GM18519 (cell line): ENCODE data around the gene MAGEA8.
A peak's percentile ranks its signal among the peaks of the same experiment; 100 is the strongest.
"Not testable (repeated sequence)": the region's sequence is repeated elsewhere in the genome, so short reads cannot be mapped to it uniquely, and the experiment has no call there.

Source experiments
- ATAC-seq: cut with Tn5 transposase; IDR thresholded peaks from one replicate; pipeline ENCODE4 v1.9.1; 2021; ENCODE audit warnings: mild to moderate bottlenecking, moderate library complexity; ENCODE audit not compliant: unreplicated experiment, low FRiP score

Gene MAGEA8

GRCh38 chrX:149903889-149904748 is 23.1 kb downstream of the MAGEA8 start:
- ATAC-seq: no peak

- peak; percentile 79 for ATAC-seq
Observed at GRCh38 chrX:149908308-149908707, 27.3 kb downstream of the MAGEA8 start.

GRCh38 chrX:149908727-149909126 is 27.7 kb downstream of the MAGEA8 start:
- no peak for ATAC-seq

GRCh38 chrX:149909324-149910177 is 28.6 kb downstream of the MAGEA8 start:
- ATAC-seq: no peak

- no peak for ATAC-seq
Observed at GRCh38 chrX:149910178-149910695, 29.3 kb downstream of the MAGEA8 start.

- ATAC-seq: peak; percentile 84
Observed at GRCh38 chrX:149916745-149917392, 35.9 kb downstream of the MAGEA8 start.

GRCh38 chrX:149923836-149924235 is 42.9 kb downstream of the MAGEA8 start:
- not testable (repeated sequence) for ATAC-seq

GRCh38 chrX:149924434-149924833 is 43.5 kb downstream of the MAGEA8 start:
- not testable (repeated sequence) for ATAC-seq

- not testable (repeated sequence) for ATAC-seq
Observed at GRCh38 chrX:149927245-149927963, 46.4 kb downstream of the MAGEA8 start.

- ATAC-seq: not testable (repeated sequence)
Observed at GRCh38 chrX:149927964-149928258, 46.9 kb downstream of the MAGEA8 start.

GRCh38 chrX:149928635-149929034 is 47.7 kb downstream of the MAGEA8 start:
- ATAC-seq: not testable (repeated sequence)

- not testable (repeated sequence) for ATAC-seq
Observed at GRCh38 chrX:149929400-149929799, 48.4 kb downstream of the MAGEA8 start, which contains the start of gene HSFX4. HSFX4 (plus strand) TSS chrX:149929573; CDS start chrX:149929645, 72 bp downstream.

- not testable (repeated sequence) for ATAC-seq
Observed at GRCh38 chrX:149931355-149931754, 50.4 kb downstream of the MAGEA8 start.

GRCh38 chrX:149932150-149932549 is 51.2 kb downstream of the MAGEA8 start:
- not testable (repeated sequence) for ATAC-seq

GRCh38 chrX:149932970-149933369 is 52.0 kb downstream of the MAGEA8 start:
- ATAC-seq: not testable (repeated sequence)

- ATAC-seq: not testable (repeated sequence)
Observed at GRCh38 chrX:149933547-149933946, 52.6 kb downstream of the MAGEA8 start.
